Activated naive CD8-positive, alpha-beta T cell treated with anti-CD3 and anti-CD28 coated beads, Interleukin-2, amount 50 U/mL, for 16 hours (primary cell): ENCODE data around the gene GPR137B.
"Not testable (repeated sequence)": the region's sequence is repeated elsewhere in the genome, so short reads cannot be mapped to it uniquely, and the experiment has no call there.

Experiments
- DNase-seq: peaks from one replicate; pipeline ENCODE4 v3.0.0-alpha.2; 2020; ENCODE audit warnings: low read depth, low spot score

GPR137B gene

DNA sequence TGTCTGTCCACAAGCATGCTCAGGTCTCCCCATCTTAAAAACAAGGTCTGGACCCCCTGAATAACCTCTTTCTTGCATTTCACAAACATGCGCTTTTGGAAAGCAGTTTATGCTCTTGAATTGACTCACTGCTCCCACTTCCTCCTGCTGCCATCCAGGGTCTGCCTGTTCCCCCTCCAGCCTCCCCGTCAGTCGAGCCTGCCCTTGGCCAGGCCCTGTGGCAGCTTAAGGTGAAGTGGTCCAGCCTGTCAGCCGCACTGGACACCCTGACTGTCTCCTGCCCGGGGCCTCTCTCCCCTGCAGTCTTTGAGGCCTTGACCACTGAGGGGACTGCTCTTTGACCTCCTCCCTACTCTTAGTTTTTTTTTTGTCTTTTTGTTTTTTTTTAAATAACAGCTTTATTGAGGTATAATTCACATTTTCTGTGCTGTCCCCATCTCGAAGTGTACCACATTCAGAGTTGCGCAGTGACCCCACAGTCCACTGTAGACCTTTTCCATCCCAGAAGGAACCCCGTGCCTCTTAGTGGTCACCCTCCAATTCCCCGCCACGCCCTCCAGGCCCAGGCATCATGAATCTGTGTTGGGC lies 18.3 kb downstream of the GPR137B start:
- no peak for DNase-seq

DNA sequence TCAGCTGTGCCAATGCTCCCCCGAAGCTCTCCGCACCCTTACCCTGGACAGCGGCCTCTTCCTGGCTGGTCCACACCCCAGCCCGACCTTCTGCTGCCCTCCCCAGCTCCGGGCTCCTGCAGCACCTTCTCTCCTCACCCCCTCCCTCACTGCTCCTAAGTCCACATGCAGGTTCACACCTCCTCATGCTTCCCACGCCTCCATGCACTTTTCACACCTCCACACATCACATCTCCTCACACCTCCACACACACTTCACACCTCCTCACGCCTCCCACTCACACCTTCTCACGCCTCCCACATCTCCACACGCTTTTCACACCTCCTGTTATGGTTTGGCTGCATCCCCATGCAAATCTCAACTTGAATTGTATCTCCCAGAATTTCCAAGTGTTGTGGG lies 18.9 kb downstream of the GPR137B start:
- DNase-seq = no peak

DNA sequence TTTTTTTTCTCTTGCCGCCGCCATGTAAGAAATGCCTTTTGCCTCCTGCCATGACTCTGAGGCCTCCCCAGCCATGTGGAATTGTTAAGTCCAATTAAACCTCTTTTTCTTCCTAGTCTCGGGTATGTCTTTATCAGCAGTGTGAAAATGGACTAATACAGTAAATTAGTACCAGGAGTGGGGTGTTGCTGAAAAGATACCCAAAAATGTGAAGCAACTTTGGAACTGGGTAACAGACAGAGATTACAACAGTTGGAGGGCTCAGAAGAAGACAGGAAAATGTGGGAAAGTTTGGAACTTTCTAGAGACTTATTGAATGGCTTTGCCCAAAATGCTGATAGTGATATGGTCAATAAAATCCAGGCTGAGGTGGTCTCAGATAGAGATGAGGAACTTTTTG lies 19.4 kb downstream of the GPR137B start:
- DNase-seq = not testable (repeated sequence)

DNA sequence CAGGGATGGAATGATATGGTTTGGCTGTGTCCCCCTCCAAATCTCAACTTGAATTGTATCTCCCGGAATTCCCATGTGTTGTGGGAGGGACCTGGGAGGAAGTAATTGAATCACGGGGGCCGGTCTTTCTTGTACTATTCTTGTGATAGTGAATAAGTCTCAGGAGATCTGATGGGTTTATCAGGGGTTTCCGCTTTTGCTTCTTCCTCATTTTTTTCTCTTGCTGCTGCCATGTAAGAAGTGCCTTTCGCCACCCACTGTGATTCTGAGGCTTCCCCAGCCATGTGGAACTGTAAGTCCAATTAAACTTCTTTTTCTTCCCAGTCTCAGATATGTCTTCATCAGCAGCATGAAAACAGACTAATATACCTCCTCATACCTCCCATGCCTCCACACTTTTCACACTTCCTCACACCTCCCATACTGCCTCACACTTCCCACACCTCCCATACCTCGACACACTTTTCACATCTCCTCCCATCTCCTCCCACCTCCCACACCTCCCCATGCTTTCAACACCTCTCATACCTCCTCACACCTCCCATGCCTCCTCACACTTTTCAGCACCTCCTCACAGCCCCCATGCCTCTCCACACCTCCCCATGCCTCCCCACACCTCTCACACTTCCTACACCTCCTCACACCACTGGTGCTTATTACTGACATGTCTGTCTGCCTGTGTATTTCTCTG lies 21.3 kb downstream of the GPR137B start:
- no peak for DNase-seq

DNA sequence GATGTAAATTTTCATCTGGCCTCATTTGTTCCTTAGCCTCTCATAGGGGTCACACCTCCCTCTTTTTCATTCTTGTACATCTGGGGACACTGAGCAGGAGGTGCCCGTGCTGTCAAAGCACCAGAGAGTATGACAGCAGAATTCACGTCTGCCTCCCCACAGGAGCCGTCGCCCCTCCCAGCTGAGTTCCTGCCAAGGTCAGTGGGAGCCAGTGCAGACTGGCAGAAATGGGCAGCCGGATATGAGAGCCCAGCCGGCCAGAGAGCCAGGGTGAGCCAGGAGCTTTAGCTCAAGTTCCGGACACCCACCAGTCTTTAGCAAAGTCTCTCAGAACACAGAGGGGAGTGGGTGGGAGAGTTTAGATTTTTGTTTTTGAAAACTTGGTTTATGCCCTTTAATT lies 21.9 kb downstream of the GPR137B start:
- DNase-seq = no peak

DNA sequence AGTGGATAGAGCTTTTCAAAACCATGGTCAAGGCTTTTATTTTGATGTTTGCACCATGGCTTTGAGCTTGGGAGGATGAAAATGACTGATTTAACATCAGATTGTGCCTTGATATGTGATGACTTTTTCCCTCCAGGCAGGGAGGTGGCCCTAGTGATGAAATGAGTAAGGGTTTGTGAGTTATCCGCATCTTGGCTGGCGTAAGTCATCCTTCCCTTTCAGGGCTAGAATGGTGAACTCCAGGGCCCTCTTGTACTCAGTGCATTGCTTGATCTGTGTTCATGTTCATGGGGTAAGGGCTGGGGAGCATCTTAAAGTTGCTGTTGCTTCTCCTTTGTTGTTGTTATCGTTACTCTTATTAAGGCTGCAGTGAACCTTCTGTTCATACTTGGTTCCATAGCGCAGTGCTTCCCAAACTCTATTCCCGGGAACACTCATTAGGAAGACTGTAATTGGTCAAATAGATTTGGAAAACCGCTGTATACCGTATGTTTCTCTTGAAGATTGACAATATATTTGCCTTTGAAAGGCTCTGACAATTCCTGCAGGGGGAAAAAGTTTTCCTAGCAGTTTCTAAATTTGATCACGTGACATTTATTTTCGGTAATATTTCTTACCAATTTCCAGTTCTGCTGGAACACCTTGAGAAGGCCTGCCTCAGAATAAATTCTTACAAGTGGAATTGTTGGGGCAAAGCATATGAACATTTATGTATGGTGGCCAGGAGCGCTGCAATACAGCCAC lies 23.1 kb downstream of the GPR137B start:
- DNase-seq = no peak

DNA sequence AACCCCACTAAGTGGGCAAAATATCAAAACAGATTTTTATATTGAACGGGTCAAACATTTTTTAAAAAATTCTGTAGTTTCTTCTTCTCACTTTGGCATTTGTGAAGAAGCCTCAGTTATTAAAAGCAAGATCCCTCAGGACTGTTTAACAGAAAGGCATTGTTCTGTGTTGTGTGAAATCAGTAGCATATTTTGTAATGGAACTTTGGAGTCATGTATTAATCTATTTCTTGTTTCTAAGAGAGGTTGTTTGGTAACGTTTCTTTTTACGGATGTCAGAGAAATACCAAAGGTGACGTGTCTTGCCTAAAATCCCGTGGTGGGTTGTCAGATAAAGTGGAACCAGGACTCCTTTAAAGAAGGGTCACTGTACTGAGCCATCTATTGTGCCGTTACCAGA lies 23.7 kb downstream of the GPR137B start:
- DNase-seq = no peak

DNA sequence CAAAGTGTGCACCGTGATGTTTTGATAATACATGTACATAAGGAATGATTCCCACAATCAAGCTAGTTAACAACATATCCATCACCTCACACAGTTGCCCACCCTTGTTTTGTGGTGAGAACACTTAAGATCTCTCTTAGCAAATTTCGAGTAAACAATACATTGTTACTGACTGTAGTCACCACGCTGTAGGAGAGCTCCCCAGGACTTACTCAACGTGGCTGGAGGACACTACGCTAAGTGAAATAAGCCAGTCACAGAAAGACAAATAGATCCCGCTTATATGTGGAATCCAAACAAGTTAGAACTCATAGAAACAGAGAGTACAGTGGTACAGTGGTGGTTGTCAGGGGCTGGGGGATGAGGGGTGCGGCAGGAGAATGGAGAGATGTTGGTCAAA lies 24.8 kb downstream of the GPR137B start:
- no peak for DNase-seq

DNA sequence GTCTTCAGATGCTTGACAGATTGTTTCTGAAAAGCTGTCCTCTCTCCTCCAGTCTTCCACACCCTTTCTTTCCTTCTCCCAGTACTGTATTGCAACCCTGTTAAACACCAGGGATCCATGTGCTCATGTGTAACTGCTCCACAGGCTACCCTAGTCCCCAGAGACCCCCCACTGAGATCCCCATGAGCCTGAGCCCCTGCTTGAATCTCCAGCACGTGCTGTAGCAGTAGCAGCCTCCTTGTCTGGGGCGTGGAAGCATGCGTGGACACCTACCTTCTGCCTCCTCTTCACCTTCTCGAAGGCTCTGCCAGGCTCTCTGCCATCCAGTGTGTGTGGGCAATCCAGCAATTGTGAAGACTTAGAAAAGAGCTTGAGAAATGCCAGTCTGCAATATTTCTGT lies 25.2 kb downstream of the GPR137B start:
- DNase-seq = no peak

DNA sequence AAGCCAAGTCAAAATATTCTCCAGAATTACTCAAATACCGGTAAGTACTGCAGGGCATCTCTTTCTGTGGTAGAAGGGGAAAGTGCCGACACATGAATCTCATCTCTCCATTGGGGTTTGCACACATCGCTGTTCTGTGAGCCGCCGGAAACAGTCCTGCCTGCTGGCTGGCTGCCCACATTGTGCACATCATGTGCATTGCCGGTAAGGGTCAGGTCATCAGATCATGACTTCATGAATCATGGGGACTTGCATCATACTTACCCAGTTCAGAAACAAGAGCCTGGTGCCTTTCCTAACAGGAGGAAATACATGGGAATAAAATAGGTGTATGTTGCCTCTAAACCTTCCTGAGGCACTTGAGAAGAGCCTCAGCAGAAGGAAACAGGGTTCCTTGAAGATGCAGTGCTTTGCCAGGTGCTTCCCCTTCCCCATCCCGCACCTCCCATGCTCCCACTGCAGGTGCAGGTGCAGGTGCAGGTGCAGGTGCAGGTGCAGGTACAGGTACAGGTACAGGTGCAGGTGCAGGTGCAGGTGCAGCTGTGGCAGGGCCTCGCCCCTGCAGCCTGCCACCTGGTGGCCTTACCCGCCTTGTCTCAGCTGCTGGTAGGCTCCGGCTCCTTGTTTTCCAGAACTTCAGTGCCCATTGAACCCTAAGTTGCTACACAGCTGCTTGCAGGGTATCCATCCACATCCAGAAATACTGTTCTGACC lies 26.5 kb downstream of the GPR137B start:
- DNase-seq = no peak

DNA sequence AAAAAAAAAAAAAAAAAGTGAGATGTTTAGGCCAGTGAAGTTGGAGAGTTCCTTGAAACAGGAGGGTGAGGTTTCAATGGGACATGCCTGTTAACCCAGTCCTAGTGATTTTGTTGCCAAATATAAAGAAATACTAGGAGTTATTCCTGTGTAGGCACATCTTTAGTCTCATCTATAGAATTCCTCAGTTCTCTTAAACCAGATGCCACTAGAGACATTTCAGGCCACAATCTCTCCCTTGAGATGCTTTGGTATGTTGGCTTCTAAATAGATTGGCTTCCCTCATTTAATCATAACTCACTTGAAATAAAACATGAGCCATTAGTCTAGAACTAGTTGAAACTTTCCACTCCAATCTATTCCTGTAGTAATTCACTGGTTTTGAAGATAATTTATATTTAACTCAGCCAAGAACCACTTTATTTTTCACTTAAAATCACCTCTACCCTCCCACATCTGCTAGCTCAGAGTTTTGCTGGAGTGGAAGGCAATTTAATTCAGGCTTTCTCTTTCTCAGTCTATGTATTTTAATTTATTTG lies 29.8 kb downstream of the GPR137B start:
- DNase-seq = no peak

DNA sequence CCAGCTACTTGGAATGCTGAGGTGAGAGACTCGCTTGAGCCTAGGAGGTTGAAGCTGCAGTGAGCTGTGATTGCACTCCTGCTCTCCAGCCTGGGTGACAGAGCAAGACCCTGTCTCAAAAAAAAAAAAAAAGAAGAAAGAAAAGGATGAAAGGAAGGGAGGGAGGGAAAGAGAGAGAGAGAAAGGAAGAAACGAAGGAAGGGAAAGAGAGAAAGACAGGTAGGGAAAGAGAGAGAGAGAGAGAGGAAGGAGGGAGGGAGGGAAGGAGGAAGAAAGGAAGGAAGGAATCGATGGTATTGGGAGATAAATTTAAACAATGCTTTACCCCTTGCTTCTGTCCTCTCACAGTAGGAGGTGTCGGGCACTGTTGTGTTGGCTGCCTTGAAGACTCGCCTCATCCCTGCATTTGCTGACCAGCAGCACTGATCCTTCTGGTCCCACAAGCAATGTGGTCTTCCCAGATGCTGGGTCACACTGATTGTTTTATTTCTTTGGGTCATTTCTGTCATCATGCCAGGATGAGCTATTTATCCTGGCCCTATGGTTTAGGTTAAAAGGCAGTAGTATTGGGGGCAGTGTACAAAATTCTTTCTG lies 30.9 kb downstream of the GPR137B start:
- DNase-seq = no peak

DNA sequence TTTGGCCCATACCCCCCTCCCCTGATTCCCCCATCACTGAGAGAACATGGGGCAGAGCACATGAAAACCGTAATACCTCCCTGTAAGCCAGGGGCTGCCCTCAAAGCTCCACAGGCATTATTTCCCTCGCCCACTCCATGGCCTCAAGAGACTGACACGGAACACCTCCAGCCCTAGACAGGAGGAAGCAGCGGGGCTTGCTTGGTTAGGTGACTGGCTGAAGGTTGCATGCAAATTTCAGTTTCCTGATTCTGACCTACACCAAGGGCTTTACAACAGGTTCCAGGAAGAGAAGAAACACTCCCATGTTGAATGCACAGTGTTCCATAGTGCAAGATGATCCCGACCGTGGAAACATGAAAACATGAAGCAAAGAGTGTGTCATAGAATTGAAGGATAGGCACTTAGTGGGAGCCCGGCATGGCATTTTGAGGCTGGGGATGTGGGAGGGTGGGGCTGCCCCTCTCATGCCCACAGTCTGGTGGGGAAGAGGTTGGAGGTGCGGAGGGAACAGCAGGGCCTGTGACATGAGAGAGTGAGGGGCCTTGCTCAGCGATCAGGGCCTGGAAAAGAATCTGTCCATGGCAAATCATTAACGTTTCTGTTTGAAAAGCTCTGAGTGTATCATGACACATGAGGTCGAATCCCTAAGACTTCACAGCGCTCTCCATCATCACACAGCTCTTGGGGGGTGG lies 33.5 kb downstream of the GPR137B start:
- no peak for DNase-seq

DNA sequence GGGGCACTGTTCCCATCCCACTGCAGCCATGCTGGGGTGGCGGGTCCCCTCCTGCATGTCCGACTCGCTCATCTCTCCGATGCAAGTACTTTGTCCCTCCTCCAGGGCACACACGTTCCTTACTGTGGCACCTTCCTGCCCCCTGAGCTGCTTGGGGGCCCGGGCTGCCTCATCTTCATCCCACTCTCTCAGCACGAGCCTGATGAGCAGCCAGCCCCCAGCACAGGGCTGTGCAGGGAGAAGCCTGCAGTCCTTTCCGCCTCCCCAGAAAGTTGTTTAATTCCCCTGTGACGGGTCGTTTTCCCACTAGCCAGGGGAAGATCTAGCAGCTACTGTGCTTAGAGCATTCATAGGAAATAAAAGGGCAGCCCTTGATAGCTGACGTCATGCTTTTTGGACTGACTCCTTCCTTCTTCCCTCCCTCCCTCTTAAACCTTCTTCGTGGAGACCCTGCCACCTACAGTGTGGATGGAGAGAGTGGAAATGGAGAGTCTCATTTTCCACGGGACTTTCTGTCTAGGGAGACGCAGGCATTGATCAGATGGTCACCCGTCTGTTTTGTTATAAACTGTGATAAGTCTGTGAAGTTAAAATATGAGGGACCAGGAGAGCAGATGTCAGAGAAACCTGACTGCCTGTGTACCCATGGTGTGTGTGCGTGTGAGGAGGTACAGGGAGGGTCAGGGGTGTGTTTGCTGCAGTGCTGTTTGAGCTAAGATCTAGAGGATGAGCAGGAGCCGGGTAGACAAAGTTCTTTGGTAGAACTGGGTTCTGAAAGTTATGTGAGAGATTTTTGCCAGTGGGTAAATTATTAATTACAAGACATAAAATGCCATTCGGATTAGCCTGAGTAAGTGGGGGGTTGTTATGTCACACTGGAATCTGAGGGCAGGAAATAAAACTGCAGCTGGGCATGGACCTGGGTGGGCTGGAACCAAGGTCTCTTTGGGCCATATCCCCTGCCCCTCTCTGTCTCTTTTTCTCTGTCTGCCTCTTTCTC lies 34.3 kb downstream of the GPR137B start:
- DNase-seq = no peak

DNA sequence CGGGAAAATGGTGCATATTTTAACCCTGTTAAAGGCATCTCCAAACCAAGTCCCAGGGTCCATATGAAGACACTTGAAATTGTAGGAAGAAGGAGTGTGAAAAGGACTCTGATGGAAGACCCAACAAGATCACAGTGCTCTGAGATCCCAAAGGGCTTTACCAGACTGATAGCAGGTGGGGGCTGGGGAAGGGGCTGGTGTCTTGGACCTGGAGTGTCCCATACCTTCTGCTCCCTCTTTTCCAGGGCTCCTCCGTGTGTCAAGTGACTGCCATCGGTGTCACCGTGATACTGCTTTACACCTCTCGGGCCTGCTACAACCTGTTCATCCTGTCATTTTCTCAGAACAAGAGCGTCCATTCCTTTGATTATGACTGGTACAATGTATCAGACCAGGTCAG lies 37.3 kb downstream of the GPR137B start:
- no peak for DNase-seq

DNA sequence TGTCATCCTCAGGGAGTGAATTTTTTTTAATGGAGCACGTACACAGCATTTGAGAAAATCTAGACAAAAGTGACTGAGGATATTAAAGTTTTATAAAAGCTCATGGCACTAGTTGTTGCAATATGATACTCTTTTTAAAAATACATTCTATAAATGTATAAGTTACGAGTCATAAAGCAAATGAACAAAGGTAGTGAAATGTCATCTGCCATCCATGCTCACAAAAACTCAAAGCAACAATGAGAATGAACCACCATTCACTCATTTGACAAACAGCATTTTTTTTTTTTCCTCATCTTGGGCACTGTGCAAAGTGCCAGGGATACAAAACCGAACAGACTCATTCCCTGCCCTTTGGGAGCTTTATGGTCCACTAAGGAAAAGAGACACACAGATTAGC lies 38.7 kb downstream of the GPR137B start:
- no peak for DNase-seq

DNA sequence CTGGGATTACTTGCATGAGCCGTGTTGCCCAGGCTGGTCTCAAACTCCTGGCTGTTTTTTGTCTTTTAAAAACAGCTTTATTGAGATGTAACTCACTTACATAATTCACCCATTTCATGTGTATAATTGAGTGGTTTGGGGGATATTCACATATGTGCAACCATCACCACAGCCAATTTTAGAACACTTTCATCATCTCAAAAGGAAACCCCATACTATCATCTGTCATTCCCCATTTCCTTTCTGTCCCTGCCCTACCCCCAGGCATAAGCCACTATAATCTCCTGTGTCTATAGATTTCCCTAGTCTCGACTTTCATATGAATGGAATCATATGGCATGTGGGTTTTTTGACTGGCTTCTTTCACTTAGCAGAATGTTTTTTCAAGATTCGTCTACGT lies 43.3 kb downstream of the GPR137B start:
- DNase-seq = no peak

DNA sequence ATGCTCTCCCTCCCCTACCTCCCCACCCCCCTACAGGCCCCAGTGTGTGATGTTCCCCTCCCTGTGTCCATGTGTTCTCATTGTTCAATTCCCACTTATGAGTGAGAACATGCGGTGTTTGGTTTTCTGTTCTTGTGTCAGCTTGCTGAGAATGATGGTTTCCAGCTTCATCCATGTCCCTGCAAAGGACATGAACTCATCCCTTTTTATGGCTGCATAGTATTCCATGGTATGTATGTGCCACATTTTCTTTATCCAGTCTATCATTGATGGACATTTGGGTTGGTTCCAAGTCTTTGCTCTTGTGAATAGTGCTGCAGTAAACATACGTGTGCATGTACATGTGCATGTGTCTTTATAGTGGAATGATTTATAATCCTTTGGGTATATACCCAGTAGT lies 44.1 kb downstream of the GPR137B start:
- DNase-seq = not testable (repeated sequence)

DNA sequence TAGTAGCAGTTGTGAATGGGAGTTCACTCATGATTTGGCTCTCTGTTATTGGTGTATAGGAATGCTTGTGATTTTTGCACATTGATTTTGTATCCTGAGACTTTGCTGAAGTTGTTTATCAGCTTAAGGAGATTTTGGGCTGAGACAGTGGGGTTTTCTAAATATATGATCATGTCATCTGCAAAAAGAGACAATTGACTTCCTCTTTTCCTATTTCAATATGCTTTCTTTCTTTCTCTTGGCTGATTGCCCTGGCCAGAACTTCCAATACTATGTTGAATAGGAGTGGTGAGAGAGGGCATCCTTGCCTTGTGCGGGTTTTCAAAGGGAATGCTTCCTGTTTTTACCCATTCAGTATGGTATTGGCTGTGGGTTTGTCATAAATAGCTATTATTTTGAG lies 45.7 kb downstream of the GPR137B start:
- not testable (repeated sequence) for DNase-seq

DNA sequence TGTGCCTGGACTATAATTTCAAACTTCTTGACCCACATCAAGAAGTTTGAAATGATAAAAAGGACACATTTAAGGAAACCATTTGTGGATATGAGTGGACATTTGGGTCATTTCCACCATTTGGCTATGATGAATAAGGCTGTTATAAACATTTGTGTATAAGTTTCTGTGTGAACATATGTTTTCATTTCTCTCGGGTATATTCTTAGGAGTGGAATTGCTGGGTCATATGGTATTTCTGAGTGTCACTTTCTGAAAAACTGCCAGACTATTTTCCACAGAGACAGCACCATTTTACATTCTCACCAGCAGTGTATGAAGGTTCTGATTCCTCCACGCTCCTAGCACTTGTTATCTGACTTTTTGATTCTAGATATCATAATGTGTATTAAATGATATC lies 50.8 kb downstream of the GPR137B start:
- no peak for DNase-seq
